T-helper 9 cell (primary cell): ENCODE data around the gene NUBPL.
"Not testable (repeated sequence)": the region's sequence is repeated elsewhere in the genome, so short reads cannot be mapped to it uniquely, and the experiment has no call there.

Source experiments
- DNase-seq: peaks from one replicate; pipeline ENCODE4 v3.0.0-alpha.2; 2020

Gene NUBPL

DNA sequence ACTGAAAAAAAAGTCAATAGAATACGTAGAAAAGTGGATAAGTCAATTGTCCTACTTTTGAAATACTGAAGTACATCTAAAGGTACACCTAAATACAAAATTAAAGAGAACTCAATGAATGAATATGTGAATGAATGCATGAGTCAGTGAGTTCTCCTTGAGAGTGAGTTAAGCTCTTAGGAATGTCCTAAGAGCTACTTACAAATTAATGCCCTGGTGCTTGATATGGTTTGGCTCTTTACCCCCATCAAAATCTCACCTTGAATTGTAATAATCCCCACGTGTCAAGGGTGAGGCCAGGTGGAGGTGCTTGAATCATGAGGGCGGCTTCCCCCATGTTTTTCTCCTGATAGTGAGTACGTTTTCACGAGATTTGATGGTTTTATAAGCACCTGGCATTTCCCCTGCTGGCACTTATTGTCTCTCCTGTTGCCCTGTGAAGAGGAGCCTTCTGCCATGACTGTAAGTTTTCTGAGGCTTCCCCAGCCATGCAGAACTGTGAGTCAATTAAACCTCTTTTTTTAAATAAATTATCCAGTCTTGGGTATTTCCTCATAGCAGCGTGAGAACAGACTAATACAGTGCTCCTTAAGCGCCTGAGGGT is 323.7 kb downstream of the NUBPL start:
- no peak for DNase-seq

DNA sequence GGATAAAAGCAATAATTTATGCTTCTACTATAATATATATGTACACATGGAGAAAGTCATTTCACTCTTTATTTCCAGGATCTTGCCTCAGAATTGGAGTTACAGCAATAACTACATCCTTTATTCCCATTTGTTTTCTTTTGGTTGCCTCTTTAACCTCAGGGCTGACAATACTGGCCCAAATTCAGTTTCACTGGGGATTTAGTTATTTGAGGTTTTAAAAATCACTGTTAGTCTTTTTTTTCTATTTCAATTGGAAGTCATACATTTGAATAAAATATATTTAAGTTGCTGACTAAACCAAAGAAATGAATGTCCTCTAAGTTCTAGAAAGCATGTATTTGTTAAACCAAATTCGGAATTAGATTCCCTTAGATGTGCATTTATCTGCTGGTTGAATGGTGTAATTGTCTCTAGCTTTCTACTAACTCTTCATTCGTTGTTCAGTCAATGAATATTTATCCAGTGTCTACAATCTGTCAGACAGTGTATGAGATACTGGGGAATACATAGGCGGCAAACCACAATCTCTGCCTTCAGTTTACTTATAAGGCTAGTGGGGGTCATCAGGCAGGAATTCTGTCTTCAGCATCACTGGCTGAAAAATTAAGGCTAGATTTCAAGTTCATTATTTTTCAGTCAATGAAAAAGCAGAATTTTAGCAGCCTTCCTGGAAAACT is 325.1 kb downstream of the NUBPL start:
- no peak for DNase-seq

DNA sequence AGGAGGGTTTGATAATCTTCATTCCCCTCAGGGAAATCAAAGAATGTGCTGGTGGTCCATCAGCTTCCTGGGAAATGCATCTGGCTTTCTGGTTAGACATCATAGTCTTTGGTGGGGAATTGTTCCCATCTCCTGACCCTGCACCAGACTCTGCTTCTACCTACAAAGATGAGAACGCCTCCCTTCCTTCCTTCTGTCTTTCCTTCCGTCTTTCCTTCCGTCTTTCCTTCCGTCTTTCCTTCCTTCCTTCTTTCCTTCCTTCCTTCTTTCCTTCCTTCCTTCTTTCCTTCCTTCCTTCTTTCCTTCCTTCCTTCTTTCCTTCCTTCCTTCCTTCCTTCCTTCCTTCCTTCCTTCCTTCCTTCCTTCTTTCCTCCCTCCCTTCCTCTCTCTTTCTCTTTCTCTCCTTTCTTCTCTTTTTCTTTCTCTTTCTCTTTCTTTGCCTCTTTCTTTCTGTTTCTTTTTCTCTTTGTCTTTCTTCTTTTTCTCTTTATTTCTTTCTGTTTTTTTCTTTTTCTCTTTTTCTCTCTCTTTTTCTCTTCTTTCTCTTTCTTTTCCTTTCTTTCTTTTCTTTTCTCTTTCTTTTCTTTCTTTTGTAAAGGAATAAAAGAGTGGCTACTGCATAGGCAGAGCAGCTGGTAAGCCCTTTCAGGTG is 326.9 kb downstream of the NUBPL start:
- DNase-seq = no peak

DNA sequence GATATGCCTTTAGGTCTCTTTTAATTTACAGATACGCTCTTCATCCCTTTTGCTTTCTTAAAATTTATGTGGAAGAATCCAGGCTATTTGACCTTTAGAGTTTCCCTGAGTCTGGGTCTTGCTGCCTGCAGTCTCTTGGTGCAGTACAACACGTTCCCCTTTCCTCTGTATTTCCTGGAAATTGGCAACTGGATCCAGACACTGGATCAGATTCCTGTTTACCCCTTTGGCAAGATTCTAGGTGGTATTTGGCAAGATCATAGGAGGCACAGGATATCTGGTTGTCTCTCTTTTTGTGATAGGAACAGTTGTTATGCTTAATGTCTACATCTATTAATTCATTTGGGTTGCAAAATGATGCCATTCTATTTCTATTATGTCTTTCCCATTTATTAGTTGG is 328.1 kb downstream of the NUBPL start:
- DNase-seq = no peak

DNA sequence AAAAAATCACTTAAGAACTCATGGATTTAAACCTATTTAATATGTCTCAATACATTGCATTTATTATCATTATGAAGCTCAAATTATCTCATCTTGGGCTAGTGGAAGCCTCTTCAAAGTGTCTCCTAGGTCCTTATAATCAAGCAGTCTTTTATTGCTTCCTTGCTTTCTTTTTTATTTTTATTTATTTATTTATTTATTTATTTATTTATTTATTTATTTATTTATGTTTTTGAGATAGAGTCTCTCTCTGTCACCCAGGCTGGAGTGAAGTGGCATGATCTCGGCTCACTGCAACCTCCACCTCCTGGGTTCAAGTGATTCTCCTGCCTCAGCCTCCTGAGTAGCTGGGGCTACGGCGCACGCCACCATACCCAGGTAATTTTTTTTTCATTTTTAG is 329.0 kb downstream of the NUBPL start:
- not testable (repeated sequence) for DNase-seq

DNA sequence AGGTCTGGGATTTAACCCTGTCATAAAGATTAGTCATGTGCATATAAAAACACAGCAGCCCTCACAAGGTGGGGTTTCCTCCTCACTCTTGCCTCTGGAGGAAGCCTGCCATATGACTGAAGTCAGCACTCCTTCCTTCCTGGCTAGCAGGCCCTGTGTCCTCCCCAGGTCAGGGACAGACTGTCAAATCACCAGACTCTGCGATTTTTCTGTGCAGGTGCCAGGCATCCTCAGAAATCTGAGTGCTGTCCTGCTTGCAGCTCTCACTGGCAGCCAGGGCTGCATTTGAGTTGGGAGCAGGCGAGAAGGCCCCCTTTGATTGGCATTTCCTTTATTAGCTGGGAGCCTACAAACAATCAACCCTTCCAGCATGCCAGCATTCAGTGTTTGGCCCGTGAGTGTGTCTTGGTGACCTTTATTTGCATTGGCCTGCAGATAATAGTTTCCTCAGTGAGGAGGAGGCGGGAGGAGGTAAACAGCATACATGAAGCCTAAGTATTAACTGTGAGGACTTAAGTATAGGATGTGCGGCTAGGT is 332.1 kb downstream of the NUBPL start:
- DNase-seq = no peak

DNA sequence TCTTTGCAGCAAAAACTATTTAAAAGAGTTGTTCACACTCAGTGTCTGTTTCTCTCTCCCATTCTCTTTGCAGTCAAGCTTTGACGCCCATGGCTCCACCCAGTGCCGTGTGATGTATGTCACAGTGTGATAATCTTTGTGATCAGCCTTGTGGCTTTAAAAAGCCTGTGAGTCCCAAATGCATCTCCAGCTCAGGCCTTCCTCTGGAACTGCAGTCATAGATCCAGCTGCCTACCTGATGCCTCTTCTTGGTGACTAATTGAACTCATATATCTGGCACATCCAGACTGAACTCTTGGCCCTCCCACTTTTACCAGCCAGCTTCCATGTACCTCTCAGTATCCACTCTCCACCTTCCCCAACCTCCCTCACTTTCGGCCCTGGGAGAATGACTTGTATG is 333.1 kb downstream of the NUBPL start:
- no peak for DNase-seq

DNA sequence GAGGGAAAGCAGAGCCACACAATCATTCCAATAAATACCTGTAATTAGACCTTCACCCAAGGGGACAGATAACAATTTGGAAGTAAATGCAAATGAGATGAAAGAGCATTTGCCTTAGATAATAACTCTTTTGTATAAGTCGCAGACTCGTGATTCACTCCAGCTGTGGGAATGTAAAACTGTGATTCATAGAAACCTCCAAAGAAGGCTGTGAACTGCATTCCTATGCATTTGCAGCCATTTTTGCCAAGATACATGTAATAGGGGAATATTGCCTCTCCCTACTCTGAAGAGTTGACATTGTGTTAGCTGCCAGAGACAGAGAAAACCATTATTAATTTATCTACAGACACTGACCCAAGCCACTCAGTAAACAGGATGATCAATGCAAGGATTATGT is 334.0 kb downstream of the NUBPL start:
- no peak for DNase-seq

DNA sequence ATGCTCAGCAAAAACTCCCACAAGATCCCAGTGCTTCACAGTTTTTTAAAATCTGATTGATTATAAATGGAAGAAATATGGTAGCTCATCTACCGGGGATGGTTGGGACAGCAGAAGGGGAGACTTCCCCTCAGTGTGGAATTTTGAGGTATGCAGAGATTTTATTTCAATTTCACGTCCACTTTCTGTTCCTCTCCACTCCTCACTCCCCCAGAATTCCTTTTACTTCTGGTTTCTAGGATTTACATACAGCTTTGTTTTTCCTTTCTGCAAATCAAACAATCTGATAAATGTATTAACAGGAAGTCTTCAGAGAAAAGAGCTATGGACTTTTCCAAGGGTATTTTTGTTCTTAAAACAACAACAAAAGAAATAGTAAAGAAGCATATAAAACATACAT is 334.4 kb downstream of the NUBPL start:
- no peak for DNase-seq

DNA sequence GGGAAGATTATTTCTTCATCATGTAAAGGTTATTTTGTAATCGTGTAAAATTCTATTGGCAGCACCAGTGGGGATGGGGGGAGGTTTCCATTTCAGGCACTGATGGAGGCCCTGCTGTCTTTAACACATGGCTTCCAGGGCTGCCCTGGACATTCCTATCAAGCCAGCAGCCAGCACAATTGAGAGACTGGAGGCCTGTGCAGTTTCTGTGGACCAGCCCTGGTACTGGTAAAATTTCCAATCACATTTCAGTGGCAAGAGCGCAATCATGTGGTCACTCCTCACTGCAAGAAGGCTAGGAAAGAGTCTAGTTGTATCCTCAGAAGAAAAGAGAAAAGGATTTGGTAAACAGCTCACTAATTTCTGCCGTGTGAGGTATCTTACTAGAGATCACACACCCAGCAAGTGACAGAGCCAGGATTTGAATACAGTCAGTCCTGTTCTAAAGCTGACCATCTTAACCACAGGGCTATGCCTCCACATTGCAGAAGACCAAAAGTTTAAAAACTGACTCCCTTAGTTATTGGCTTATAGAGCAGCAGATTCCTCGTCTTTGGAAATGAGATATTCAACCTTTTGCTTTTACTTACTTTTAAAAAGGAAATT is 336.5 kb downstream of the NUBPL start:
- no peak for DNase-seq

DNA sequence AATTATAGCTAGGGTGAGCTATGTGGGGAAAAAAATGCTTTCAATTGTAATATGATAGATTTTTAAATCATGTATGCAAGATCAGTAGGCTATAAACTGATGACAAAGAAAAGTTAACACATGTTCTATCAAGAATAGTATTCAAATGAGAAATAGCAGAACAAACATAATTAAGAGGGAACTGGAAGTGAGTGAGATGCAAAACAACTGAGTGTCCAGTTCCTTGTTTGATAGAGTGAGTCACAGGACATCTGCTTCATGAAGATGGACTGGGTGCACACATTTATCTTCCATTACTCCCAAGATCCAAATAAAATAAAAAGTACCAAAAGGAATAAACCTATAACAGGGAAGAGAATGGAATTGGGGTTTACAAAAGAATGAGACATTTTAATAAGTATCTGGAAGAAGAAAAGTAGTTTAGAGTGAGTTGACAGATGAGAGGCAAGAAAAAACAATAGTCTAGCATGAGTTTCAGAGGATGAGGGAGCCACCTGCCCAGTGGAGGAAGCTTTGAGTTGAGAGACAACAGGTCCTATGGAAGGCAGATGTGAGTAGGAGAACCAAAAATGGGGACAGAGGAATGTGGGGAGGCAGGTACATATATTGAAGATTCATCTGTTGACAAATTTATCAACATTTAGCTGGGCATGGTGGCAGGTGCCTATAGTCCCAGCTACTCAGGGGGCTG is 337.8 kb downstream of the NUBPL start:
- no peak for DNase-seq

DNA sequence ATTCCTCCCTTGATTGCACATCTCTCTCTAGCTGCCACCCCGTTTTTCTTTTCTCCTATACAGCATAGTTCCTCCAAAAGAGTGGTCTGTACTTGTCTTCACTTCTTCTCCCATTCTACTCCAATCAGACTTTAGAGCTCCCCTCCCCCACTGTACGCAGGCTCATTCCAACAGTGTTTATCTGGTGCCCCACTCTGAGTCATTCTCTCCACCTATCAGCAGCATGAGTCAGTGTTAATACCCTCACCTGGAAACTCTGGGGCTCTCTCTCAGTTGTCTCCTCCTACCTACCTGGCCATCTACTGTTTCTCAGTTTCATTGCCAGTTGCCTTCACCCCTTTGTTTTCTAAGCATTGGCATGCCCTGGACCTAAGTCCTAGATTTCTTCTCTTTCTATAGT is 340.8 kb downstream of the NUBPL start:
- no peak for DNase-seq

DNA sequence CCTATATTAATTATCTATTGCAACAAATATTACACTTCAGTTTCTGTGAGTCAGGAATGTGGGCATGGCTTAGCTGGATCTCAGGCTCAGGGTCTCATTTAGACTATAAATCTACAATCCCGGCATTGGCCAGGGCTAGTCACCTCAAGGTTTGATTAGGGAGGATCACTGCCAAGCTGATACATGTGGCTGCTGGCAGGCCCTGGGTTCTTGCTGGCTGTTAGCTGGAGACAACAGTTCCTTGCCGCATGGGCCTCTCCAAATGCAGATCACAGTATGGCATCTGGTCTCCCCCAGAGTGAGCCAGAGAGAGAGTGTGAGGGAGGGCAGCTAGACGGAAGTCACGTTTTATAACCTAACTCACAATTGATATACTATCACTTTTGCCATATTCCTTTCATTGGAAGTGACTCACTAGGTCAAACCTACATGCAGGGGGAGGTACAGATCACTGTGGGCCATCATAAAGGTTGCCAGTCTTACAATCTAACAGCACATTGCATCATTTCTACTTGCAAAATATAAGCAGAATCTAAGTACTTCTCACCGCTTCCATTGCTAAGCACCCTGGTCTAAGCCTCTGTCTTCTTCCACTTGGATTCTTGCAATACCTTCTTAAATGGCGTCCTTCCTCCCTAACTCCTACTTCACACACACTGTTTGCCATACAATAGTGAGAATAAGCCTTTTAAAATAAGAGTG is 341.9 kb downstream of the NUBPL start:
- no peak for DNase-seq

DNA sequence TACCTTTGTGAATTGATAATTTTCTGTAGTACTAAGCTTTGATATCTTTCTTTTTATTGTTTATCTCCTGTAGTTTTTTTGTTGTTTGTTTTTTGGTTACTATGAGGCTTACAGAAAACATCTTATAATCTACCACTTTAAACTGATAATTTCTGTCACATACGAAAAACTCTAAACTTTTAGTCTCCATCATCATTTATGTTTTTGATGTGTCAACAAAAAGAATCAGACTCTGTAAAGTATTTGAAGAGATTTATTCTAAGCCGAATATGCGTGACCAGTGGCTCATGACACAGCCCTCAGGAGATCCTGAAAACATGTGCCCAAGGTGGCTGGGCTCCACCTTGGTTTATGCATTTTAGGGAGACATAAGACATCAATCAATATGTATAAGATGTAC is 348.8 kb downstream of the NUBPL start:
- no peak for DNase-seq
